ENCODE data around the gene NKX2-4.

Gene NKX2-4

GRCh38 chr20:21398109-21399004, 1.0 kb upstream of the NKX2-4 start:
- DNase-seq (ENCODE audit: low read depth), result no peak
- TF ChIP-seq CTCF (IDR thresholded peaks at IDR 0.05; ENCODE audit: low read depth, low read length, missing control alignments), result no peak
- no peak overlapping the region for H3K4me3 ChIP-seq (ENCODE audit: low read depth, low read length)

- DNase-seq (ENCODE audit: low read depth), result no peak
- no peak for TF ChIP-seq CTCF (IDR thresholded peaks at IDR 0.05; ENCODE audit: low read depth, low read length, missing control alignments)
- no peak overlapping the region; the same call in 1 of the 2 replicates for H3K4me3 ChIP-seq (ENCODE audit: low read depth, low read length)
Observed at GRCh38 chr20:21396599-21397340, 556 bp downstream of the NKX2-4 start.

- DNase-seq (ENCODE audit: low read depth), result no peak
- H3K4me3 ChIP-seq (ENCODE audit: low read depth, low read length), result no peak overlapping the region; the same call in 1 of the 2 replicates
- no peak for TF ChIP-seq CTCF (IDR thresholded peaks at IDR 0.05; ENCODE audit: low read depth, low read length, missing control alignments)
Observed at GRCh38 chr20:21395666-21396598, 1.4 kb downstream of the NKX2-4 start.

GRCh38 chr20:21395051-21395665, 2.2 kb downstream of the NKX2-4 start:
- no peak overlapping the region for H3K4me3 ChIP-seq (ENCODE audit: low read depth, low read length)
- TF ChIP-seq CTCF (IDR thresholded peaks at IDR 0.05; ENCODE audit: low read depth, low read length, missing control alignments), result no peak
- DNase-seq (ENCODE audit: low read depth), result no peak

- no peak for DNase-seq (ENCODE audit: low read depth)
- no peak overlapping the region for H3K4me3 ChIP-seq (ENCODE audit: low read depth, low read length)
- no peak for TF ChIP-seq CTCF (IDR thresholded peaks at IDR 0.05; ENCODE audit: low read depth, low read length, missing control alignments)
Observed at GRCh38 chr20:21394551-21394950, 2.8 kb downstream of the NKX2-4 start.

Data from GM12864 (cell line).